ENCODE measurements around the gene TTYH1. TPM values are rescaled to one million over a fixed set of nuclear protein-coding genes. Genes with fewer than 3 reads are reported as not detected.

Gene TTYH1
- total RNA-seq, 4 donors from 2014 or later: 0.19 TPM; not detected in 3

- no peak for TF ChIP-seq CTCF (IDR thresholded peaks at IDR 0.05; ENCODE audit: low read depth)
Measured at GRCh38 chr19:54407780-54408179, 7.5 kb upstream of the TTYH1 start.

GRCh38 chr19:54408456-54409026 lies 6.7 kb upstream of the TTYH1 start:
- TF ChIP-seq CTCF (IDR thresholded peaks at IDR 0.05; ENCODE audit: low read depth): no peak

- TF ChIP-seq CTCF (IDR thresholded peaks at IDR 0.05; ENCODE audit: low read depth): no peak
Measured at GRCh38 chr19:54411033-54411432, 4.2 kb upstream of the TTYH1 start.

GRCh38 chr19:54412877-54413276 lies 2.4 kb upstream of the TTYH1 start:
- TF ChIP-seq CTCF (IDR thresholded peaks at IDR 0.05; ENCODE audit: low read depth): no peak

- no peak for TF ChIP-seq CTCF (IDR thresholded peaks at IDR 0.05; ENCODE audit: low read depth)
Measured at GRCh38 chr19:54414156-54414555, 1.1 kb upstream of the TTYH1 start.

- TF ChIP-seq CTCF (IDR thresholded peaks at IDR 0.05; ENCODE audit: low read depth): no peak
Measured at GRCh38 chr19:54415901-54416673, 823 bp downstream of the TTYH1 start.

GRCh38 chr19:54416695-54417491 lies 1.6 kb downstream of the TTYH1 start:
- TF ChIP-seq CTCF (IDR thresholded peaks at IDR 0.05; ENCODE audit: low read depth): no peak

All from subcutaneous adipose tissue (tissue), 4 donors.